ENCODE data around the gene ZNF776. TPM values are rescaled to one million over a fixed set of nuclear protein-coding genes. Genes with fewer than 3 reads are reported as not detected.
"Not testable (repeated sequence)": the region's sequence is repeated elsewhere in the genome, so short reads cannot be mapped to it uniquely, and the experiment has no call there.

ZNF776 gene
- polyA plus RNA-seq, 1 donor (not counting 4 experiments of a cell fraction or from before 2014, with no cell fraction given): 7.4 TPM

GRCh38 chr19:57789288-57789687 is 42.7 kb downstream of the ZNF776 start:
- Histone ChIP-seq H3K9me1 (ENCODE audit: control insufficient read depth, extremely low read depth, insufficient read depth, low read length) (no peaks in the 10 kb centered on the region), H3K27ac (ENCODE audit: control insufficient read depth, insufficient read depth, low read length) (no peak overlapping the region), H3K4me3 (ENCODE audit: control insufficient read depth in 2 of 3, extremely low read depth in 1 of 3, insufficient read depth in 2 of 3, low read depth in 1 of 3, low read length in 3 of 3) (no peak overlapping the region), H4K20me1 (ENCODE audit: control insufficient read depth, extremely low read depth, insufficient read depth, low read length) (no peaks in the 10 kb centered on the region), H2AFZ (ENCODE audit: control insufficient read depth, low read length) (no peak overlapping the region), H3K9ac (ENCODE audit: control insufficient read depth, extremely low read depth, insufficient read depth, low read length) (no peak overlapping the region), H3K79me2 (ENCODE audit: control insufficient read depth, insufficient read depth, low read length) (peaks cover 32% of the 10 kb centered on the region), H3K4me1 (ENCODE audit: control insufficient read depth, extremely low read depth, insufficient read depth, low read length) (no peaks in the 10 kb centered on the region), H3K27me3 (ENCODE audit: control insufficient read depth, extremely low read depth, insufficient read depth, low read length) (no peaks in the 10 kb centered on the region), H3K36me3 (ENCODE audit: control insufficient read depth in 2 of 2, extremely low read depth in 1 of 2, insufficient read depth in 2 of 2, low read length in 2 of 2) (peaks cover 9% of the 10 kb centered on the region in 2 experiments), H3K9me3 (ENCODE audit: control insufficient read depth, low read depth, low read length) (no peaks in the 10 kb centered on the region), H3K4me2 (ENCODE audit: control insufficient read depth, extremely low read depth, insufficient read depth, low read depth, low read length) (no peak overlapping the region)
- TF ChIP-seq EZH2 (IDR thresholded peaks at IDR 0.05; ENCODE audit: low read length) (no peak), CTCF (optimal IDR thresholded peaks at IDR 0.05 in 1 of 3, IDR thresholded peaks at IDR 0.05 in 1 of 3, conservative IDR thresholded peaks at IDR 0.05 in 1 of 3; ENCODE audit: extremely low read depth in 1 of 3, insufficient read depth in 2 of 3, low read length in 3 of 3) (no peak)
- FAIRE-seq (no peak), DNase-seq (ENCODE audit: low read depth, low spot score) (no peak)
- dilution Hi-C loops (cut with MboI; ENCODE audit: extremely low pct_ligation_motif_present, low sequenced_read_pairs): no loop called here

- H3K4me2 ChIP-seq (ENCODE audit: control insufficient read depth, extremely low read depth, insufficient read depth, low read depth, low read length); H3K36me3 ChIP-seq (ENCODE audit: control insufficient read depth in 2 of 2, extremely low read depth in 1 of 2, insufficient read depth in 2 of 2, low read length in 2 of 2); H3K9ac ChIP-seq (ENCODE audit: control insufficient read depth, extremely low read depth, insufficient read depth, low read length); H3K27me3 ChIP-seq (ENCODE audit: control insufficient read depth, extremely low read depth, insufficient read depth, low read length); DNase-seq (ENCODE audit: low read depth, low spot score); H3K27ac ChIP-seq (ENCODE audit: control insufficient read depth, insufficient read depth, low read length); H3K9me1 ChIP-seq (ENCODE audit: control insufficient read depth, extremely low read depth, insufficient read depth, low read length); H3K9me3 ChIP-seq (ENCODE audit: control insufficient read depth, low read depth, low read length); H3K4me3 ChIP-seq (ENCODE audit: control insufficient read depth in 2 of 3, extremely low read depth in 1 of 3, insufficient read depth in 2 of 3, low read depth in 1 of 3, low read length in 3 of 3); H2AFZ ChIP-seq (ENCODE audit: control insufficient read depth, low read length); dilution Hi-C loops (cut with MboI; ENCODE audit: extremely low pct_ligation_motif_present, low sequenced_read_pairs); H4K20me1 ChIP-seq (ENCODE audit: control insufficient read depth, extremely low read depth, insufficient read depth, low read length): not testable (repeated sequence)
- peaks cover 16% of the 10 kb centered on the region for H3K79me2 ChIP-seq (ENCODE audit: control insufficient read depth, insufficient read depth, low read length)
- peaks cover 30% of the 10 kb centered on the region for H3K4me1 ChIP-seq (ENCODE audit: control insufficient read depth, extremely low read depth, insufficient read depth, low read length)
- peak; percentile 87 for FAIRE-seq
Observed at GRCh38 chr19:57796580-57796979, 50.0 kb downstream of the ZNF776 start.

- Histone ChIP-seq H3K36me3 (ENCODE audit: control insufficient read depth in 2 of 2, extremely low read depth in 1 of 2, insufficient read depth in 2 of 2, low read length in 2 of 2) (peaks cover under 1 to 9% of the 10 kb centered on the region in 2 experiments), H3K27ac (ENCODE audit: control insufficient read depth, insufficient read depth, low read length) (no peak overlapping the region), H3K4me2 (ENCODE audit: control insufficient read depth, extremely low read depth, insufficient read depth, low read depth, low read length) (no peak overlapping the region), H3K4me1 (ENCODE audit: control insufficient read depth, extremely low read depth, insufficient read depth, low read length) (peaks cover 49% of the 10 kb centered on the region), H3K4me3 (ENCODE audit: control insufficient read depth in 2 of 3, extremely low read depth in 1 of 3, insufficient read depth in 2 of 3, low read depth in 1 of 3, low read length in 3 of 3) (no peak overlapping the region), H3K27me3 (ENCODE audit: control insufficient read depth, extremely low read depth, insufficient read depth, low read length) (no peaks in the 10 kb centered on the region), H3K9ac (ENCODE audit: control insufficient read depth, extremely low read depth, insufficient read depth, low read length) (no peak overlapping the region), H3K9me3 (ENCODE audit: control insufficient read depth, low read depth, low read length) (no peaks in the 10 kb centered on the region), H2AFZ (ENCODE audit: control insufficient read depth, low read length) (no peak overlapping the region), H4K20me1 (ENCODE audit: control insufficient read depth, extremely low read depth, insufficient read depth, low read length) (no peaks in the 10 kb centered on the region), H3K79me2 (ENCODE audit: control insufficient read depth, insufficient read depth, low read length) (peaks cover 20% of the 10 kb centered on the region), H3K9me1 (ENCODE audit: control insufficient read depth, extremely low read depth, insufficient read depth, low read length) (no peaks in the 10 kb centered on the region)
- FAIRE-seq: no peak
- dilution Hi-C loops (cut with MboI; ENCODE audit: extremely low pct_ligation_motif_present, low sequenced_read_pairs): no loop called here
- TF ChIP-seq CTCF (optimal IDR thresholded peaks at IDR 0.05 in 1 of 3, IDR thresholded peaks at IDR 0.05 in 1 of 3, conservative IDR thresholded peaks at IDR 0.05 in 1 of 3; ENCODE audit: extremely low read depth in 1 of 3, insufficient read depth in 2 of 3, low read length in 3 of 3) (no peak), EZH2 (IDR thresholded peaks at IDR 0.05; ENCODE audit: low read length) (no peak)
- no peak for DNase-seq (ENCODE audit: low read depth, low spot score)
Observed at GRCh38 chr19:57800696-57801095, 54.1 kb downstream of the ZNF776 start.

Measured in keratinocyte (primary cell).